ENCODE results near the gene MAN1C1. TPM values are rescaled to one million over a fixed set of nuclear protein-coding genes. Genes with fewer than 3 reads are reported as not detected.

MAN1C1 gene
- total and polyA plus RNA-seq, 7 donors: 1.8 to 6.7 (median 2.0) TPM

- Histone ChIP-seq H3K4me1 (peaks cover 29% of the 10 kb centered on the region), H3K4me3 (no peak overlapping the region), H3K27ac (no peak overlapping the region), H3K9me3 (no peaks in the 10 kb centered on the region), H3K36me3 (ENCODE audit: insufficient read depth in 1 of 2, low read depth in 1 of 2) (no peaks in the 10 kb centered on the region), H3K27me3 (ENCODE audit: insufficient read depth in 3 of 3, low read length in 2 of 3) (no peaks in the 10 kb centered on the region)
- intact Hi-C loops (cut with DNase I): no loop called here
- DNase-seq (no peak), ATAC-seq (no peak)
- 82 to 88% (median 88%) methylated on average over 12 to 13 of the region's 13 CpGs for WGBS, 3 donors
- no peak for TF ChIP-seq CTCF (IDR thresholded peaks at IDR 0.05)
Measured at GRCh38 chr1:25684216-25684965, 67.8 kb downstream of the MAN1C1 start.

DNA sequence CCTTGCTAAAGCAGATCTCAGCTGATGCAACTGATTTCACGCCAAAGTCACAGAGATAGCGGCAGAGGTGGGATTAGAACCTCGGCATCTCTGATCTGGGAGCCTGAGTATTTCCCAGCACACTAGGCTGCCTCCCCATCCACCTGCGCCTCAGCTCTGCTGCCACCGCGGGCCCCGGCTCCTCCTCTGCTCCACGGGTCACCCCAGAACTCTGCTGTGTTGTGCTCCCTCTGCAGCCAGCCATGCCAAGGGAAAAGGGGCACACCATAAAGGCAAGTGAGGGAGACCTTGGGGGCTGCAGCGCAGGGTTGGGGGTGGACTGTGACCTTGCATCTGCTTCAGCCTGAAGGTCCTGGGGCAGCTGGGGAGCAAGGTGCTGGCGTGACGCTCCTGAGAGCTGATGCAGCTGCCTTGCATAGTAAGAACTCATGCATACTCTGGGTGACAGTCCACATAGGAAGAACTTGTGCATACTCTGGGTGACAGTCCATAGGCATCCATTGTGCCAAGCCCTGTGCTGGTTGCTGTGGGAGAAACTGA is 68.7 kb downstream of the MAN1C1 start:
- Histone ChIP-seq H3K36me3 (ENCODE audit: insufficient read depth in 1 of 2, low read depth in 1 of 2) (no peaks in the 10 kb centered on the region), H3K4me3 (no peak overlapping the region), H3K4me1 (peaks cover 35% of the 10 kb centered on the region), H3K27ac (no peak overlapping the region), H3K9me3 (no peaks in the 10 kb centered on the region), H3K27me3 (ENCODE audit: insufficient read depth in 3 of 3, low read length in 2 of 3) (no peaks in the 10 kb centered on the region)
- intact Hi-C loops (cut with DNase I): loop anchor here in 1 of 2 donors (5.0 kb wide), 1 partner anchor 112 kb away; no protein-coding TSS in a partner anchor
- 95 to 97% (median 95%) methylated on average over 11 of the region's 11 CpGs for WGBS, 3 donors
- no peak for DNase-seq
- no peak for TF ChIP-seq CTCF (IDR thresholded peaks at IDR 0.05)
- ATAC-seq: no peak

DNA sequence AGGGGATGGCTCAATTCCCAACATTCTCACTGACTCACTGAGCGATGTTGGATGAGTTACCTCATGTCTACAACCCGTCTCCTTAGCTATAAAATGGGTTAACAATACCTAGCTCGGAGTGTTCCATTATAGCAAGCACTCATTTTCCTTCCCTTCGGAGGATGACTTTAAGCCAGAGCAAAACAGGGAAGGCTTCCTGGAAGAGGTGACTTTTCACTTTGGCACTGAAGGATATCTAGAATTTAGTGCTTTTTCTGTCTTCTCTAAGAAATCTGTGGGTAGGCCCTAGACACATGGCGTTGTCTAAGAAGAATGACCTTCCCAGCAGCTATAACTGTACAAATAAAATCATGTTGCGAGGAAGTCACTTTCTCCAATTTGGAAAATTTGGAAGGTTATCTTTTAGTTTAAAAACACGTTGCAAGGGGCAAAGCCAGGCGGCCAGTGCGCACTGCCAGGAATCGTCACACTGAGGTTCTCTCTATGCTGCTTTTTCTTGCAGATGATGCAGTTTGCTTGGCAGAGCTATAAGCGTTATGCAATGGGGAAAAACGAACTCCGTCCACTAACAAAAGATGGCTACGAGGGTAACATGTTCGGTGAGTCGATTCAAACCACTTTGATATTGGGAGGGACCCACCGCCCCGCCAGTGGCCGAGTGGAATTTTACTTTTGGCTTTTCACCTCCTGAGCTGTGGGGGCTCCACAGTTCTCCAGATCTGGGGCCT is 69.5 kb downstream of the MAN1C1 start:
- no peaks in the 10 kb centered on the region for H3K9me3 ChIP-seq
- peak overlapping the region; percentile 23 for H3K27ac ChIP-seq
- ATAC-seq (peak; percentile 53 to 78 (median 62)), DNase-seq (peak; percentile 72 to 87)
- 55 to 80% (median 60%) methylated on average over 19 of the region's 19 CpGs for WGBS, 3 donors
- intact Hi-C loops (cut with DNase I): loop anchor here in 1 of 2 donors (5.0 kb wide), 1 partner anchor 111 kb away; no protein-coding TSS in a partner anchor
- TF ChIP-seq CTCF (IDR thresholded peaks at IDR 0.05): no peak
- peaks cover 35% of the 10 kb centered on the region for H3K4me1 ChIP-seq
- H3K4me3 ChIP-seq: peak overlapping the region; percentile 41
- H3K27me3 ChIP-seq (ENCODE audit: insufficient read depth in 3 of 3, low read length in 2 of 3): no peaks in the 10 kb centered on the region
- H3K36me3 ChIP-seq (ENCODE audit: insufficient read depth in 1 of 2, low read depth in 1 of 2): no peaks in the 10 kb centered on the region

- 82 to 93% (median 87%) methylated on average over 6 of the region's 6 CpGs for WGBS, 3 donors
- Histone ChIP-seq H3K27me3 (ENCODE audit: insufficient read depth in 3 of 3, low read length in 2 of 3) (no peaks in the 10 kb centered on the region), H3K4me1 (peaks cover 38% of the 10 kb centered on the region), H3K4me3 (no peak overlapping the region), H3K27ac (no peak overlapping the region), H3K9me3 (no peaks in the 10 kb centered on the region), H3K36me3 (ENCODE audit: insufficient read depth in 1 of 2, low read depth in 1 of 2) (no peaks in the 10 kb centered on the region)
- ATAC-seq (no peak), DNase-seq (no peak)
- TF ChIP-seq CTCF (IDR thresholded peaks at IDR 0.05): no peak
- intact Hi-C loops (cut with DNase I): loop anchor here in 1 of 2 donors (5.0 kb wide), 1 partner anchor 110 kb away; no protein-coding TSS in a partner anchor
Measured at GRCh38 chr1:25687221-25688017, 70.8 kb downstream of the MAN1C1 start.

All from psoas muscle (tissue), 8 donors.